Duodenal mucosa (tissue), 2 donors: Measurements from ENCODE around the gene KIR3DL3.
"Not testable (repeated sequence)": the region's sequence is repeated elsewhere in the genome, so short reads cannot be mapped to it uniquely, and the experiment has no call there.

ENCODE experiments used
- H3K27ac ChIP-seq: one replicate; pipeline ENCODE4 v1.7.0; 2013; ENCODE audit warnings: low read depth, low read length
- H3K27me3 ChIP-seq, 2 donors: one replicate each; pipeline ENCODE4 v1.7.0; 2013; ENCODE audit warnings: low read length in 2 of 2, control low read depth in 1 of 2; ENCODE audit not compliant: insufficient read depth in 2 of 2, control insufficient read depth in 1 of 2
- H3K36me3 ChIP-seq, 2 donors: one replicate each; pipeline ENCODE4 v1.7.0; 2013; ENCODE audit warnings: low read length in 2 of 2, control low read depth in 1 of 2; ENCODE audit not compliant: insufficient read depth in 2 of 2, control insufficient read depth in 1 of 2
- H3K4me1 ChIP-seq, 2 donors: one replicate each; pipeline ENCODE4 v1.7.0; 2013; ENCODE audit warnings: low read length in 2 of 2, control low read depth in 1 of 2; ENCODE audit not compliant: insufficient read depth in 2 of 2, control insufficient read depth in 1 of 2
- H3K4me3 ChIP-seq, 2 donors: one replicate each; pipeline ENCODE4 v1.7.0; 2013; ENCODE audit warnings: low read length in 2 of 2, low read depth in 1 of 2
- H3K9ac ChIP-seq, 2 donors: one replicate each; pipeline ENCODE4 v1.7.0; 2013; ENCODE audit warnings: low read length in 2 of 2, low read depth in 1 of 2
- H3K9me3 ChIP-seq, 2 donors: one replicate each; pipeline ENCODE4 v1.7.0; 2013; ENCODE audit warnings: low read length in 2 of 2, control low read depth in 1 of 2; ENCODE audit not compliant: control insufficient read depth in 1 of 2

KIR3DL3 gene

GRCh38 chr19:54756204-54757110, 32.2 kb downstream of the KIR3DL3 start:
- H3K4me1 ChIP-seq, H3K9ac ChIP-seq, H3K36me3 ChIP-seq, H3K4me3 ChIP-seq, H3K27me3 ChIP-seq, H3K27ac ChIP-seq, H3K9me3 ChIP-seq: not testable (repeated sequence)

GRCh38 chr19:54758577-54758976, 34.3 kb downstream of the KIR3DL3 start:
- not testable (repeated sequence) for H3K4me1 ChIP-seq, H3K9ac ChIP-seq, H3K27ac ChIP-seq, H3K4me3 ChIP-seq, H3K9me3 ChIP-seq, H3K27me3 ChIP-seq, H3K36me3 ChIP-seq

DNA sequence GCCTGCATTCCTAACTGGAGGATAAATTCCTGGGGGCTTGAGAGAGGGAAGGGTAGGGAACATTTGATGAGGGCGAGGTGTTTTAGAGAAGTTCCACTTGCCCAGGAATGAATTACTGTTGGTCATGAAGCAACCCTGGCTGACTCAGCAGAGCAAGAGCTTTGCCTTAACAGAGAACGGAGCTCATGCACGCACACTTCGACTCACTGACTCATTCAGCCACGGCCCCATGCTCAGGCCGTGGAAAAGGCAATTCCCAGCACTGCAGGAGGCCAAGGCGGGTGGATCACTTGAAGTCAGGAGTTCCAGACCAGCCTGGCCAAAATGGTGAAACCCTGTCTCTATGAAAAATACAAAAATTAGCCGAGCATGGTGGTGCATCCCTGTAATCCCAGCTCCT, 40.0 kb downstream of the KIR3DL3 start:
- H3K27me3 ChIP-seq, H3K4me1 ChIP-seq: not testable (repeated sequence)

GRCh38 chr19:54766464-54766863, 42.2 kb downstream of the KIR3DL3 start:
- H3K9me3 ChIP-seq, H3K4me3 ChIP-seq, H3K36me3 ChIP-seq, H3K4me1 ChIP-seq, H3K27me3 ChIP-seq, H3K27ac ChIP-seq, H3K9ac ChIP-seq: not testable (repeated sequence)

More for the DNA sequence above, 40.0 kb downstream of the KIR3DL3 start:
- H3K36me3 ChIP-seq, H3K9me3 ChIP-seq, H3K9ac ChIP-seq, H3K27ac ChIP-seq, H3K4me3 ChIP-seq: not testable (repeated sequence)

GRCh38 chr19:54769646-54770045, 45.4 kb downstream of the KIR3DL3 start, which contains the start of gene KIR2DL1:
KIR2DL1 (plus strand) TSS chr19:54769793; CDS start chr19:54769851, 58 bp downstream.
- H3K9me3 ChIP-seq, H3K36me3 ChIP-seq, H3K27ac ChIP-seq, H3K4me1 ChIP-seq, H3K4me3 ChIP-seq, H3K27me3 ChIP-seq, H3K9ac ChIP-seq: not testable (repeated sequence)

- H3K4me1 ChIP-seq, H3K27ac ChIP-seq, H3K9ac ChIP-seq, H3K36me3 ChIP-seq, H3K4me3 ChIP-seq, H3K27me3 ChIP-seq, H3K9me3 ChIP-seq: not testable (repeated sequence)
Observed at GRCh38 chr19:54770511-54770910, 46.3 kb downstream of the KIR3DL3 start.

GRCh38 chr19:54771018-54771960, 47.0 kb downstream of the KIR3DL3 start:
- not testable (repeated sequence) for H3K4me1 ChIP-seq, H3K27ac ChIP-seq, H3K9me3 ChIP-seq, H3K36me3 ChIP-seq, H3K4me3 ChIP-seq, H3K27me3 ChIP-seq, H3K9ac ChIP-seq

DNA sequence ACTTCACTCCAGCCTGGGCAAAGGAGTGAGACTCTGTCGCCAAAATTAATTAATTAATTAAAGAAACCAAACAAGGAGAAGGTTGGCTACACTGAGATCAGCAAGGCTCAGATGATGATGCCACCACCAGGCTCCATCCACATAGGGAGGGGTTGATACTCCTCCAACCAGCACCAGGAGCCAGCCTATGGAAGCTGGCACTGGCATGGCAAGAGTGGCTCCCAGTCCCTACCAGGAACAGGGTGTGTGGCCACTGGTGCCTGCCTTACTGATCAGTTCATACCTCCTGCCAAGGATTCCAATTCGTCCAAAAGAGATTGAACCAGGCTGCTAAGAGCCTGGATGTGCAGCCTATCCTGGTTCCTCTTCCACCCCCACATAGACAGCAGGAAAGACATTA, 48.4 kb downstream of the KIR3DL3 start:
- not testable (repeated sequence) for H3K9ac ChIP-seq, H3K27me3 ChIP-seq, H3K36me3 ChIP-seq, H3K4me1 ChIP-seq, H3K9me3 ChIP-seq, H3K4me3 ChIP-seq, H3K27ac ChIP-seq

- not testable (repeated sequence) for H3K9me3 ChIP-seq, H3K27me3 ChIP-seq, H3K27ac ChIP-seq, H3K4me1 ChIP-seq, H3K36me3 ChIP-seq, H3K9ac ChIP-seq, H3K4me3 ChIP-seq
Observed at GRCh38 chr19:54775095-54775815, 51.0 kb downstream of the KIR3DL3 start.

GRCh38 chr19:54775830-54776229, 51.6 kb downstream of the KIR3DL3 start:
- H3K27ac ChIP-seq, H3K4me3 ChIP-seq, H3K9ac ChIP-seq, H3K27me3 ChIP-seq, H3K36me3 ChIP-seq, H3K9me3 ChIP-seq, H3K4me1 ChIP-seq: not testable (repeated sequence)
